H9 (cell line): ENCODE data around the gene KIAA1671. TPM values are rescaled to one million over a fixed set of nuclear protein-coding genes. Genes with fewer than 3 reads are reported as not detected.
A peak's percentile ranks its signal among the peaks of the same experiment; 100 is the strongest.

ENCODE experiments used
- DNase-seq: peaks from one replicate; pipeline ENCODE4 v3.0.0-alpha.2; 2017
- H2AFZ ChIP-seq: one replicate; pipeline ENCODE4 v1.6.1; 2013; ENCODE audit warnings: mild to moderate bottlenecking, low read length, control low read depth, moderate library complexity
- H2AK5ac ChIP-seq: 2 replicates; pipeline ENCODE4 v1.6.1; 2013; ENCODE audit warnings: low read length, control low read depth, mixed read lengths; ENCODE audit not compliant: insufficient read length
- H2BK120ac ChIP-seq: one replicate; pipeline ENCODE4 v1.6.1; 2013; ENCODE audit warnings: low read depth, mild to moderate bottlenecking, low read length, control low read depth, inconsistent platforms; ENCODE audit not compliant: poor library complexity, severe bottlenecking
- H2BK12ac ChIP-seq: 2 replicates; pipeline ENCODE4 v1.6.1; 2013; ENCODE audit warnings: low read length, control low read depth, mixed read lengths, low read depth; ENCODE audit not compliant: insufficient read length
- H2BK15ac ChIP-seq: 2 replicates; pipeline ENCODE4 v1.6.1; 2013; ENCODE audit warnings: low read depth, low read length, control low read depth
- H2BK20ac ChIP-seq: one replicate; pipeline ENCODE4 v1.6.1; 2013; ENCODE audit warnings: low read depth, mild to moderate bottlenecking, low read length, control low read depth, inconsistent platforms; ENCODE audit not compliant: poor library complexity, severe bottlenecking
- H2BK5ac ChIP-seq: 2 replicates; pipeline ENCODE4 v1.6.1; 2013; ENCODE audit warnings: low read length, control low read depth, mixed read lengths; ENCODE audit not compliant: insufficient read length
- H3K14ac ChIP-seq: 2 replicates; pipeline ENCODE4 v1.6.1; 2013; ENCODE audit warnings: low read length, control low read depth; ENCODE audit not compliant: insufficient read depth
- H3K18ac ChIP-seq: 2 replicates; pipeline ENCODE4 v1.6.1; 2013; ENCODE audit warnings: low read depth, mild to moderate bottlenecking, mixed read lengths, low read length, control low read depth; ENCODE audit not compliant: insufficient read length
- H3K23ac ChIP-seq: 2 replicates; pipeline ENCODE4 v1.6.1; 2013; ENCODE audit warnings: low read length, control low read depth, mixed read lengths, low read depth; ENCODE audit not compliant: insufficient read length
- H3K23me2 ChIP-seq: 2 replicates; pipeline ENCODE4 v1.6.1; 2013; ENCODE audit warnings: low read depth, mild to moderate bottlenecking, mixed read lengths, low read length, control low read depth; ENCODE audit not compliant: insufficient read length, poor library complexity, severe bottlenecking
- H3K27ac ChIP-seq: 2 replicates; pipeline ENCODE4 v1.5.1; 2013; ENCODE audit warnings: low read length, control low read depth, mixed read lengths, low read depth; ENCODE audit not compliant: insufficient read length
- H3K27me3 ChIP-seq: 2 replicates; pipeline ENCODE4 v1.6.1; 2013; ENCODE audit warnings: low read length, control low read depth, inconsistent platforms; ENCODE audit not compliant: insufficient read depth
- H3K4ac ChIP-seq: 2 replicates; pipeline ENCODE4 v1.6.1; 2013; ENCODE audit warnings: low read depth, mild to moderate bottlenecking, control low read depth, inconsistent platforms, low read length, moderate library complexity
- H3K4me1 ChIP-seq: 2 replicates; pipeline ENCODE4 v1.6.1; 2013; ENCODE audit warnings: low read length, control low read depth, inconsistent platforms; ENCODE audit not compliant: insufficient read depth
- H3K4me2 ChIP-seq: 2 replicates; pipeline ENCODE4 v1.6.1; 2013; ENCODE audit warnings: low read length, control low read depth, mixed read lengths; ENCODE audit not compliant: insufficient read length, insufficient read depth
- H3K56ac ChIP-seq: 2 replicates; pipeline ENCODE4 v1.6.1; 2013; ENCODE audit warnings: low read depth, mild to moderate bottlenecking, mixed read lengths, low read length, control low read depth; ENCODE audit not compliant: insufficient read length
- H3K79me1 ChIP-seq: 2 replicates; pipeline ENCODE4 v1.6.1; 2013; ENCODE audit warnings: low read depth, mild to moderate bottlenecking, moderate library complexity, low read length, control low read depth, inconsistent platforms; ENCODE audit not compliant: insufficient read depth, poor library complexity, severe bottlenecking
- H3K79me2 ChIP-seq: 2 replicates; pipeline ENCODE4 v1.6.1; 2013; ENCODE audit warnings: low read length, control low read depth, inconsistent platforms; ENCODE audit not compliant: insufficient read depth
- H3K9ac ChIP-seq: 2 replicates; pipeline ENCODE4 v1.6.1; 2013; ENCODE audit warnings: low read length, control low read depth, mixed read lengths; ENCODE audit not compliant: insufficient read length; ENCODE audit errors: extremely low read depth
- H3K9me3 ChIP-seq: one replicate; pipeline ENCODE4 v1.6.1; 2013; ENCODE audit warnings: low read depth, low read length, inconsistent platforms; ENCODE audit not compliant: control insufficient read depth
- H3T11ph ChIP-seq: one replicate; pipeline ENCODE4 v1.6.1; 2013; ENCODE audit warnings: mild to moderate bottlenecking, low read length, control low read depth, inconsistent platforms
- H4K20me1 ChIP-seq: one replicate; pipeline ENCODE4 v1.6.1; 2013; ENCODE audit not compliant: control insufficient read depth, insufficient read length, insufficient read depth
- H4K5ac ChIP-seq: 2 replicates; pipeline ENCODE4 v1.6.1; 2013; ENCODE audit warnings: low read depth, mild to moderate bottlenecking, mixed read lengths, low read length, control low read depth; ENCODE audit not compliant: insufficient read length
- H4K8ac ChIP-seq: replicated peaks from 2 replicates; pipeline ENCODE4 v1.6.1; 2013; ENCODE audit warnings: low read length, control low read depth, mixed read lengths, low read depth; ENCODE audit not compliant: insufficient read length
- H4K91ac ChIP-seq: 2 replicates; pipeline ENCODE4 v1.6.1; 2013; ENCODE audit warnings: low read depth, mild to moderate bottlenecking, moderate library complexity, mixed read lengths, low read length, control low read depth; ENCODE audit not compliant: insufficient read length
- H3K27ac Mint-ChIP-seq, 3 experiments: 2 replicates in 2 of 3; 3 replicates in 1 of 3; pipeline ENCODE4 v1.8.0; 2020 to 2021; ENCODE audit warnings: mixed read lengths in 3 of 3, mild to moderate bottlenecking in 1 of 3, moderate library complexity in 1 of 3
- H3K27me3 Mint-ChIP-seq: 2 replicates; pipeline ENCODE4 v1.8.0; 2021; ENCODE audit warnings: low read depth, mild to moderate bottlenecking, moderate library complexity, mixed read lengths
- H3K36me3 Mint-ChIP-seq, 3 experiments: 2 replicates in 2 of 3; 3 replicates in 1 of 3; pipeline ENCODE4 v1.8.0; 2020 to 2021; ENCODE audit warnings: low read depth in 3 of 3, mixed read lengths in 3 of 3; ENCODE audit not compliant: insufficient read depth in 1 of 3
- H3K4me1 Mint-ChIP-seq, 2 experiments: 2 replicates each; pipeline ENCODE4 v1.8.0; 2020; ENCODE audit warnings: mixed read lengths in 2 of 2
- H3K4me3 Mint-ChIP-seq, 2 experiments: 2 replicates in 1 of 2; 3 replicates in 1 of 2; pipeline ENCODE4 v1.8.0; 2020 to 2021; ENCODE audit warnings: mild to moderate bottlenecking in 2 of 2, mixed read lengths in 2 of 2, moderate library complexity in 1 of 2
- H3K9me3 Mint-ChIP-seq, 2 experiments: 2 replicates in 1 of 2; 3 replicates in 1 of 2; pipeline ENCODE4 v1.8.0; 2020; ENCODE audit warnings: mild to moderate bottlenecking in 2 of 2, mixed read lengths in 2 of 2, moderate library complexity in 1 of 2
- CTCF ChIP-seq: fragments of 200-600 bp; sonication (generic); conservative IDR thresholded peaks from 3 replicates; pipeline ENCODE4 v1.8.0; 2021; ENCODE audit warnings: antibody characterized with exemption, mild to moderate bottlenecking
- WGBS: extraction: QIAGEN DNeasy Blood & Tissue Kit; methylation state at CpG from one replicate; pipeline ENCODE4 v1.1.7; 2013; ENCODE audit warnings: missing lambda C conversion rate, low lambda C conversion rate, mixed read lengths; ENCODE audit not compliant: insufficient read length; ENCODE audit errors: extremely low coverage; 5-methylcytosine and 5-hydroxymethylcytosine counted together
- total RNA-seq: library from RNA; stranded (reverse); gene quantifications from 2 replicates; pipeline ENCODE4 v1.2.1, GENCODE V29; 2021

Gene KIAA1671
- total RNA-seq, 1 experiment from 2014 or later = 22.6 TPM

- Mint-ChIP-seq H3K9me3 (no peaks in the 10 kb centered on the region; a peak in 1 of 5 replicates), H3K36me3 (0 out of 7 replicates have a peak, but pooled peaks cover 0 to 2% (median 0%) of the 10 kb centered on the region in 3 experiments), H3K27ac (peak overlapping the region; percentile 67 to 96 (median 96); a peak in 5 of 7 replicates), H3K4me1 (peaks cover 31 to 33% of the 10 kb centered on the region in 2 experiments), H3K4me3 (peak overlapping the region; percentile 67 to 84), H3K27me3 (no peaks in the 10 kb centered on the region; the same call in 1 of the 2 replicates)
- H2BK15ac ChIP-seq = no peak overlapping the region
- H4K91ac ChIP-seq = no peak overlapping the region
- H2AK5ac ChIP-seq = no peak overlapping the region
- no peak overlapping the region for H2AFZ ChIP-seq
- H3T11ph ChIP-seq = no peak overlapping the region
- H3K18ac ChIP-seq = no peak overlapping the region
- no peak overlapping the region for H4K5ac ChIP-seq
- no peaks in the 10 kb centered on the region for H3K27me3 ChIP-seq
- no peak overlapping the region for H2BK20ac ChIP-seq
- no peaks in the 10 kb centered on the region; the same call in 1 of the 2 replicates for H3K4me1 ChIP-seq
- no peaks in the 10 kb centered on the region for H3K79me2 ChIP-seq
- no peak overlapping the region for H3K4ac ChIP-seq
- H3K9me3 ChIP-seq = no peaks in the 10 kb centered on the region
- no peak overlapping the region for H3K23ac ChIP-seq
- H3K27ac ChIP-seq = no peak overlapping the region
- peak overlapping the region; percentile 93 for H3K4me2 ChIP-seq
- no peak overlapping the region for H3K56ac ChIP-seq
- no peak overlapping the region for H3K9ac ChIP-seq
- no peak overlapping the region for H2BK5ac ChIP-seq
- H3K79me1 ChIP-seq = no peaks in the 10 kb centered on the region
- TF ChIP-seq CTCF = no peak
- H4K8ac ChIP-seq = no peak overlapping the region
- H2BK120ac ChIP-seq = no peak overlapping the region
- no peak overlapping the region for H2BK12ac ChIP-seq
- DNase-seq = no peak
- no peak overlapping the region for H3K14ac ChIP-seq
- peaks cover 2% of the 10 kb centered on the region for H4K20me1 ChIP-seq
- no CpG with 5 or more reads among the region's 4 CpGs for WGBS
- H3K23me2 ChIP-seq = peaks cover 11% of the 10 kb centered on the region
These were observed 158.0 kb downstream of the KIAA1671 start for GRCh38 chr22:25110596-25110845.
